ENCODE measurements around the gene TM9SF3. TPM values are rescaled to one million over a fixed set of nuclear protein-coding genes. Genes with fewer than 3 reads are reported as not detected.

The TM9SF3 gene
- total and polyA plus RNA-seq, 2 experiments from 2014 or later, result 47.4 to 62.8 TPM

GRCh38 chr10:96609510-96609909 is 22.7 kb upstream of the TM9SF3 start:
- no peak overlapping the region for H3K27ac ChIP-seq
- no peaks in the 10 kb centered on the region for H3K9me3 ChIP-seq (ENCODE audit: low read depth)
- no peak overlapping the region for H3K4me3 ChIP-seq
- DNase-seq (ENCODE audit: low read depth in 1 of 2, low spot score in 1 of 2), result no peak
- TF ChIP-seq, protein P1, sequence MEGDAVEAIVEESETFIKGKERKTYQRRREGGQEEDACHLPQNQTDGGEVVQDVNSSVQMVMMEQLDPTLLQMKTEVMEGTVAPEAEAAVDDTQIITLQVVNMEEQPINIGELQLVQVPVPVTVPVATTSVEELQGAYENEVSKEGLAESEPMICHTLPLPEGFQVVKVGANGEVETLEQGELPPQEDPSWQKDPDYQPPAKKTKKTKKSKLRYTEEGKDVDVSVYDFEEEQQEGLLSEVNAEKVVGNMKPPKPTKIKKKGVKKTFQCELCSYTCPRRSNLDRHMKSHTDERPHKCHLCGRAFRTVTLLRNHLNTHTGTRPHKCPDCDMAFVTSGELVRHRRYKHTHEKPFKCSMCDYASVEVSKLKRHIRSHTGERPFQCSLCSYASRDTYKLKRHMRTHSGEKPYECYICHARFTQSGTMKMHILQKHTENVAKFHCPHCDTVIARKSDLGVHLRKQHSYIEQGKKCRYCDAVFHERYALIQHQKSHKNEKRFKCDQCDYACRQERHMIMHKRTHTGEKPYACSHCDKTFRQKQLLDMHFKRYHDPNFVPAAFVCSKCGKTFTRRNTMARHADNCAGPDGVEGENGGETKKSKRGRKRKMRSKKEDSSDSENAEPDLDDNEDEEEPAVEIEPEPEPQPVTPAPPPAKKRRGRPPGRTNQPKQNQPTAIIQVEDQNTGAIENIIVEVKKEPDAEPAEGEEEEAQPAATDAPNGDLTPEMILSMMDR (IDR thresholded peaks at IDR 0.05; ENCODE audit: low read depth, low read length), result no peak
- H3K27me3 ChIP-seq, result no peaks in the 10 kb centered on the region
- no peaks in the 10 kb centered on the region for H3K36me3 ChIP-seq
- peaks cover 6% of the 10 kb centered on the region for H3K4me1 ChIP-seq (ENCODE audit: low read depth)

GRCh38 chr10:96608805-96609204 is 22.0 kb upstream of the TM9SF3 start:
- no peaks in the 10 kb centered on the region for H3K36me3 ChIP-seq
- H3K27ac ChIP-seq, result no peak overlapping the region
- no peak for DNase-seq (ENCODE audit: low read depth in 1 of 2, low spot score in 1 of 2)
- TF ChIP-seq, protein P1 (IDR thresholded peaks at IDR 0.05; ENCODE audit: low read depth, low read length), result no peak
- no peaks in the 10 kb centered on the region for H3K4me1 ChIP-seq (ENCODE audit: low read depth)
- no peak overlapping the region for H3K4me3 ChIP-seq
- H3K27me3 ChIP-seq, result no peaks in the 10 kb centered on the region
- H3K9me3 ChIP-seq (ENCODE audit: low read depth), result no peaks in the 10 kb centered on the region

- TF ChIP-seq, protein P1 (IDR thresholded peaks at IDR 0.05; ENCODE audit: low read depth, low read length), result no peak
- no peak overlapping the region for H3K27ac ChIP-seq
- no peaks in the 10 kb centered on the region for H3K9me3 ChIP-seq (ENCODE audit: low read depth)
- no peaks in the 10 kb centered on the region for H3K4me1 ChIP-seq (ENCODE audit: low read depth)
- no peaks in the 10 kb centered on the region for H3K36me3 ChIP-seq
- no peak for DNase-seq (ENCODE audit: low read depth in 1 of 2, low spot score in 1 of 2)
- no peaks in the 10 kb centered on the region for H3K27me3 ChIP-seq
- no peak overlapping the region for H3K4me3 ChIP-seq
Measured at GRCh38 chr10:96608262-96608661, 21.4 kb upstream of the TM9SF3 start.

DNA sequence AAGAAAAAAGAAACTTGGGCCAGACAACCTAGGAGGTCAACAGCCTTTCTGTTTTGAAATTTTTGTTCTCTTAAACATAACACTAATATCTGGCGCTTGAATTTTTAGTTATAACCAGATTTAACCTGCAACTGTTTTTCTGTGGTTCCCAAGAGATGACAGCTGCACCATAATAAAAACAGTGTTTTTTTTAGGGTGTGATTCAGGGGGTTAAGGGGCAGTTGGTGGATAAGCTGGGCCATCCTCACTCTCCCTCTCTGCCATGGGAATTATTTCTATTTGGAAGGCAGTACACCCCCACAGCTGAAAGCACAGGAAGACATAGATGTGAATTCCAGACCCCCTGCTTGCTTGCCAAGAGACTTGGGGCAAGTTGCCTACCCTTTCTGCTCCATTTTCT is 20.1 kb upstream of the TM9SF3 start:
- H3K9me3 ChIP-seq (ENCODE audit: low read depth), result no peaks in the 10 kb centered on the region
- no peaks in the 10 kb centered on the region for H3K4me1 ChIP-seq (ENCODE audit: low read depth)
- no peak overlapping the region for H3K27ac ChIP-seq
- TF ChIP-seq, protein P1 (IDR thresholded peaks at IDR 0.05; ENCODE audit: low read depth, low read length), result no peak
- no peak for DNase-seq (ENCODE audit: low read depth in 1 of 2, low spot score in 1 of 2)
- H3K4me3 ChIP-seq, result no peak overlapping the region
- H3K36me3 ChIP-seq, result no peaks in the 10 kb centered on the region
- H3K27me3 ChIP-seq, result no peaks in the 10 kb centered on the region

DNA sequence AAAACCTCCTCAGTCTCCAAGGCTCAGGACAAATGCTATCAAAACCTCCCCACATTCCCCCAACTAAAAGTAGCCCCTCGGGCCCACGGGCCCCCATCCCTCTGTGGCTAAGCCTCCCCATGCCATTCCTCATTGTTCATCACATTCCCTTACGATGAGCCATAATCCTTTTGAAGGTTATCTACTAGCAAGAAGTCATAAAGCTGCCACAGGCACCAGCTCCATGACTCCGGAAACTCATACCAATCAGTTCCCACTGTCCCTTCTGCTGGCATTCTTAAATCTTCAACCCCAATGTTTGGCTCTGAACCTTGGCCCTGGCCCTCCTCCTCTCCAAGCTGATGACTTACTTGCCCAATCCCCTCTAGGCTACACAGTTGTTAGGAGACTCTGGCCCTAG is 19.4 kb upstream of the TM9SF3 start:
- Histone ChIP-seq H3K36me3 (no peaks in the 10 kb centered on the region), H3K27ac (no peak overlapping the region), H3K9me3 (ENCODE audit: low read depth) (no peaks in the 10 kb centered on the region), H3K4me3 (no peak overlapping the region), H3K4me1 (ENCODE audit: low read depth) (no peaks in the 10 kb centered on the region), H3K27me3 (no peaks in the 10 kb centered on the region)
- TF ChIP-seq, protein P1 (IDR thresholded peaks at IDR 0.05; ENCODE audit: low read depth, low read length), result no peak
- peak in 1 of 2 donors; percentile 17 for DNase-seq (ENCODE audit: low read depth in 1 of 2, low spot score in 1 of 2)

DNA sequence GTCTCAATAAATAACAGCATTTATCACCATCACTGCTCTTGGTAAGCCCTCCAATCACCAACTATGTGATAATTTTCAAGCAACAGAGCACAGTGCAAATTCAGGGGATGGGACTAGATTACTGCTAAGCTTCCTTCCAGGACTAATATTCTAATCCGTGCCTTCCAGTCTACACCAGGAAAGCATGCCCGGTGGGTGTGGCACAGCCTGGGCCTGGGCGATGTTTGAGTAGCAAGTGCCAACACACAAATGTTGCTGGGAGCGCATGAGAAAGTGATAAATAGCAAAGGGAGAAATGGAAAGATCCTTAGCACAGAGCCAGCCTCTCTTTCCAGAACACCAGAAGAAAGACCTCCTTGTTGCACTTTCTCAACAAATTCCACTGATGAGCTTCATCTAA is 13.5 kb upstream of the TM9SF3 start:
- Histone ChIP-seq H3K4me3 (no peak overlapping the region), H3K27ac (no peak overlapping the region), H3K36me3 (no peaks in the 10 kb centered on the region), H3K4me1 (ENCODE audit: low read depth) (no peaks in the 10 kb centered on the region), H3K9me3 (ENCODE audit: low read depth) (no peaks in the 10 kb centered on the region), H3K27me3 (no peaks in the 10 kb centered on the region)
- TF ChIP-seq, protein P1 (IDR thresholded peaks at IDR 0.05; ENCODE audit: low read depth, low read length), result no peak
- DNase-seq (ENCODE audit: low read depth in 1 of 2, low spot score in 1 of 2), result no peak
